GM19372 (cell line): ENCODE data around the gene GRPEL1.
"Not testable (repeated sequence)": the region's sequence is repeated elsewhere in the genome, so short reads cannot be mapped to it uniquely, and the experiment has no call there.

Source experiments
- ATAC-seq: cut with Tn5 transposase; IDR thresholded peaks from one replicate; pipeline ENCODE4 v1.9.1; 2021; ENCODE audit warnings: mild to moderate bottlenecking, low read depth, moderate library complexity; ENCODE audit not compliant: unreplicated experiment

The GRPEL1 gene

DNA sequence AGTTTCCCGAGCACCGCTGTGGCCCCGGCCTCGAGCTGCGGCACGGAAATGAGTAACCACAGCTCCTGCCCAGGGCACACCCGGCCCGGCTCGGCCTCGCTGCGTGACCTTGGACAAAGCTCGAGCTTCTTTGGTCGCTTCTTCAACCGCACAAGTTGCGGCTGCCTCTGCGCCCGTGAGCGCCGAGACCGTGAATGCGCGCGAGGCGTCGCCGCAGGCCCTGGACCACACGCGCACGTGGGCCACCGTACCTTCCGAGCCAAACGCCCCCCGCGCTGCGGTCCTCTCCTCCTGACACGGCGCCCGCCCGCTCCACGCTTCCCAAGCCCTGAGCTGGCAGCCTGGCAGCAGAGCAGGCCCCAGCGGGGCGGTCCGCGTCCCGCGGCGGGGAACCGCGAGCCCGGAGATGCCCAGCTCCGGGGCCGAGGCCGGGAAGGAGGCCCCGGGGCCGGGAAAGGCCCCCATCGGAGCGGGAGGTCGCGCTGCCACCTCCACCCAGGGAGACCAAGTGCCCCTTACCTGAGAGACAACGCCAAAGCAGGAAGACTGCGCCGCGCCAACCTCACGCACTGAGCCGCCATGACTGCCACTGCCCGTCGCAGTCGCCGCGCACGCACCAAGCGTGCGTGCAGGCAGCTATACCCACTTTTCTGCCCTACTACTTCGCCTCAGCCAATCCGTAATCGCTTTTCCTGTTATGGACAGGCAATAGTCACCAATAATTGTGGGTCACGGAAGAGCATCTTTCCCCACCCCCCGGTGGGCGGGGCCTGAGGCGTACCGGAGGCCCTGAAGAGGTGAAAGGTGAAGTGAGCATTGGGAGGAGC is at the start of gene GRPEL1:
Gene GRPEL1, minus strand, starts transcription at position 613 of the 827 bp plus-strand sequence. Its CDS starts 32 bp downstream, at position 581.
- peak; percentile 84 for ATAC-seq

DNA sequence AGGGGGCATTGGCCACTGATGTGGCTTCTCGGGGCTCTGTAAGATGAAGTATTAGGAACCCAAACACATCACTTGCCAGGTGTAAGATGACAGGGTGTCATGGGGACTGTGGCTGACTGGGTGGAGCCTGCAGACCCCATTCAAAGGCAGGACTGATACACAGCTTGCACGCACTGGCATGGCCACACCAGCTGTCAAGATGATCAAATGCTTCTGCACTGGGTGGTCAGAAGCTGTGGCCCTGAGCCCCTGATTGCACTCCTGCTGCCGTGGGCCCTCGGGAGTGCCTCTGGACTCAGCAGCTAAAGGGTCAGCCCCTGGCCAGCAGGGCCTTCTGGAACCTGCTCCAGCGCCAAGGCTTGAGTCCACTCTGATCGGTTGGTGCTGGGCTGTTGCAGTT is 48.8 kb upstream of the GRPEL1 start:
- ATAC-seq, result no peak

DNA sequence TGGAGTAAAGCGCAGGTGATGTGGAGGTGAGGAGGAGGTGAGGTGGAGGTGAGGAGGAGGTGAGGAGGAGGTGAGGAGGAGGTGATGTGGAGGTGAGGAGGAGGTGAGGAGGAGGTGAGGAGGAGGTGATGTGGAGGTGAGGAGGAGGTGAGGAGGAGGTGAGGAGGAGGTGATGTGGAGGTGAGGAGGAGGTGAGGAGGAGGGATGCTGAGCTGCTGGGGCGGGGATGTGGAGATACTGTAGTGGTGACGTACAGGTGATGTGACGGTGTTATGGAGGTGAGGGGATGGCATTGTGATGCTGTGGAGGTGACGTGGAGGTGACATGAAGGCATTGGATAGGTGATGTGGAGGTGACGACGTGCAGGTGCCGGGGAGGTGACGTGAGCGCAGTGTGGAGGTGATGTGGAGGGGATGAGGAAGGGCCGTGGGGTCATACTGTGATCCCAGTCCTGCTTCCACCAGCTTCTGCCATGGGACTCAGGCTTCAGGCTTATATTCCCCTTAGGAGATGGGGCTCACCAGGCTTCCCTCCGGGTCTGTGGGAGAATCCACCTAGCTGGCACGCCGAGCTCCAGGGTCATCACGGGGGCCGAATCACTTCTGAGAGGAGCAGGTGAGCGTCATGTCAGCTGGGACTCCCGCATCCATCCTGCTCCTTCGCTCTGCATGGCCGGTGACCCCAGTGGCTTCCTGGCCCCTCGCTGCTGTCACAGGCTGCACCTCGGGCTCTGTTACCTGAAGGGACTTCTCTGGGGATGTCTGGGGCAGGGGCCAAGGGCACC is 47.9 kb upstream of the GRPEL1 start:
- ATAC-seq, result no peak

DNA sequence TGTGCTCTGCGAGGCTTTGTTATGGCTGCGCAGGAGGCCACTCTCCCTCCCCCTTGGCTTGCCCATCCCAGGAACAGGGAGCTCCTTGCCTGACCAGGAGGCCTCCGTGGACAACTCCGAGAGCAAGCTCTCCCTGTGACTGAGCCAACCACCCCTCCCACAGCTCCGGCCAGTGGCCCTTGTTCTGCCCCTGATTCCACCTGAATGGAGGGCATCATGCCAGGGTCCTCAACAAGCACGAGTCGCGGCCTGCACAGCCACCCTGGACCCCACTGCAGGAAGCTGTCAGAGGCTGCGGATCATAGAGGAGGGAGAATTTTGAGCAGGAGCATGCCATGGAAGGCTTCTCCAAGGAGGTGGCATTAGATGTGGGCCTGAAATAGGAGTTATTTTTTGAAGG is 44.8 kb upstream of the GRPEL1 start:
- no peak for ATAC-seq

DNA sequence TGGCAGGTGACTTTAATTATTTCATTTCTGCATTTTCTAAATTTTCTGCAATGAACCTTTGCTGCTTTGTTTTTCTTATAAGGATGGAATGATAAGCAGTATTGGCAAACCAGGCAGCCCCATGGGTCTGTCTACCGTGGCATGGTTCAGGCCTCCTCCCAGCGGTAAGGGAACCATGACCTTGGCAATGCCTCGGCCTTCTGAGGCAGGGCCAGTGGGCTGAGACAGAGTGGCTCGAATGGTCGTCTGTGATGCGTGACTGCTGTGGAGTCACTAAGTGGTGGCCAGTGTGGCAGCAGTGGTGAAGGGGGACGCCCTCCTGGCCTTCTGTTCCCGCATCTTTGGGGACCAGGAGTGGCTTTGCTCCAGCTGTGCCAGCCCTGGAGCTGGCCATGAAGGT is 43.6 kb upstream of the GRPEL1 start:
- ATAC-seq, result no peak

DNA sequence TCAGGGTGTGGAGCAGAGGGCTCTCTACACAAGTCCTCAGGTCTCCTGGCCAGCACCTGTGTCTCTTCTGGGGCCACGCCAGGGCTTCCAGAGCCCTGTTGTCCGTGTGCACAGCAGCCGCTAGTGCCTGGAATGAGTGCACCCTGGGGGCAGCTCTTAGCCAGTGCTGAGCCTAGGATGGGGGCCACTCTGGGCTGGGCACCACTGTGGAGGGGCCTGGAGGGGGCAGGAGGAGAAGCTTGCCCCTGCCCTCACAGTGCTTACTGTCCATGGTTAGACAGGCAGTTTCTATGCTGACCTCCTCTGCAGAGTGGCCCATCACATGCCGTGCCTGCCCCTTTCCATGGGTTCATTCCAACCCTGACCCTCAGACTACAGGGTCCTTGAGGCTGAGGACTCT is 42.7 kb upstream of the GRPEL1 start:
- no peak for ATAC-seq

DNA sequence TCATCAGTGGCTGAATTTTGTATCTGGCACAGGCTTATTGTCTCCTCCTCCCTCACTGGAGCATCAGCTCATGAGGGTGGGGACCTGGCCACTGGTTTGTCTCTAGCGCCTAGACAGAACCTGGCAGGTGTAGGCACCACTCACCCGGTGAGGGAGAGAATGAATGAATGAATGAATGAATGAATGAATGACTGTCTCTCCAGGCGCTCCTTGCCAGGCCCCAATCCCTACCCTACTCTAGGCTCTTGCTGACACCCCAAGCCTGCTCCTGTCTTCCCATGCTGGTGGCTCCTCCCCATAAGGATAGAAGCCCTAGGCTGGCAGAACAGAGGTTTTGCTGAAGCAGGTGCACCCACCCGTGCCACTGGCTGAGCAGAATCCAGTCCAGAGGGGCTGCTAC is 41.3 kb upstream of the GRPEL1 start:
- no peak for ATAC-seq

DNA sequence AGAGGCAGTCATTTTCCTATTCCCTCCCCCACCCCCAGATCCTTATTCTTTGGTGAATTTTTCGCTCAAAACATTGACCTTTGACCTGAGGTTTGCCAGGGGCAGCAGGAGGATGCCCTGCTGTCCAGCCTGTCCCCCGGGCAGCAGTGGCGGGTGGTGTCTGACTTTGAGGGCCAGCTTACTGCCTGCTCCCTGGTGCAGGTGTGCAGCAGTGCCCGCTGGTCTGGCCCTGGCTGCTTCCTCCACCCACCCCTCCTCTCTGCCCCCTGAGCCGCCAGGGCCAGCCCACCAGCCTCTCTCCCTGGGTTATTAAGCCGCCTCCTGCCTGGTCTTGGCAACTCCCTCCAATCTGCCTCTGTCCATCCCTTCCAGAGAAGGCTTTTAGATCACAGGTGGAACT is 40.8 kb upstream of the GRPEL1 start:
- no peak for ATAC-seq

DNA sequence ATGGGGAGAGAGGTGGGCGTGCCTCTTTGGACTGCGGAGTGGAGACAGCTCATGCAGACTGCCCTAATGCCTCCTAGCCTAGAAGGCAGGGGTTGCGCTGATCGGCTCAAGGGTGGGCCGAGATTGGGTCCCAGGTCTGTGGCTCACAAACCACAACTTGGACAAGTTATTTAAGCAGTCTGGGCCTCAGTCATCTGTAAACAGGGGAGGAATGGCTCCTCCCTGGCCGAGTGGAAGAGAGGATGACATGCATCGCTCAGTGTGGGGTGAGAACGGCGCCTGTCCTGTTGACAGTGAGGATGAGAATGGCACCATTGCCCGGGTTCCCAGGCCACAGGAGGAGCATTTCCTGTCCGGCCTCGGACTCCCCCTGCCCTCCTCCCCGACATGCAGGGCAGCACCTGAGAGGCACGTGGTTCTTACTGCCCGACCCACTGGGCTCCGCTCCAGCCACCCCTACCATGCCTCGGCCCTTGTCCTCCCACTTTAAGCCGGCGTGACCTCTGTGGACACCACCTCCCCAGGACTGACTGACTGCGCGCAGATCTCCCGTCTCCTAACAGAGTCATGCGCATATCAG is 40.3 kb upstream of the GRPEL1 start:
- no peak for ATAC-seq

DNA sequence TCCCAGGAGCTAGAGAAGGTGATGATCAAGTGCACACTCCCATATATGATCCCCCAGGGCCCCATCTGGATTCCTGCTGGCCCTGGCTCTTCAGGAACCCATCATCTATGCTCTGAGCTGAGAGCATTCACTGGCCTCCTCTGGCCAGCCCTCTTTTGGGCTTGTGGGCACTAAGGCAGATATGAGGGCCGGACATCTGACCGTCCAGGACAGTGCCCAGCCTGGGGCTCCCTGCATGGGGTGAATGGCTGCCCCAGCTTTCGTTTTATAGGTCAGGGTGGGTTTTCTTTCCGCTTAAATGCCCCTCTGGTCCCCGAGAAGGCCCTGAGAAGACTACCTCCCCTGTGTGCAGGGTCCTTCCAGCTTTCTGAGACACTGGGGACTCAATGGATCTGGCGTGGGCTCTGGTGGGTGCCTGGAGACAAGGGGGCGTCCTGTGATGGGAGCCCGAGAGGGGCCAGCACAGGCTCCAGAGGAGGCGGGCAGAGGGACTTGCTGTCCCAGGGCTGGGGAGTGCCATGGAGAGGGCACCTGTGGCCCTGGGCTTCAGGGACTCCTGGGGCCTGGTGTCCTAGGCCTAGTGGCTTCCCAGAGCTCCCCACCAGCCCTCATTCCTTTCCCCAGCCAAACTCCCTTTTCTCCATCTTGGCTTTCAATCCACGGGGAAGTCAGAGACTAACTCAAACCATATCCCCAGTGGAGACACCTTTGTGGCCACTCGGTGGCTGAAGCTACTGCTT is 39.5 kb upstream of the GRPEL1 start:
- no peak for ATAC-seq

DNA sequence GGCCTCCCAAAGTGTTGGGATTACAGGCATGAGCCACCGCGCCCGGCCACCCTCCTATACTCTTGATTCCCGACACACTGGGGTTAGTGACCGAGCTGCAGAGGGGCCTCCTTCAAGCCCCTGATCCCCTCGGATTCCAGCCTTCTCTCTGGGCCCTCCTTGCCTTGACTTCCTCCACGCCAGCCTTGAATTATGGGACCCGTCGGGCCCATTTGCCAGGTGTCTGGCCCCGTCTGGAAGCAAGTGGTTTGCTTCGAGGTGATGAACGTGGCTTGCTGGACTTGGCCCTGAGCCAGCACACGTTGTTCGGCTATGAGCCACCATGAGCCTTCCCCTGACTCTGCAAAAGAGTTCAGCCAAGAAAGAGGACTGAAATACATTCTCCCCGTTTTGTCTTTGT is 37.4 kb upstream of the GRPEL1 start:
- ATAC-seq, result no peak

DNA sequence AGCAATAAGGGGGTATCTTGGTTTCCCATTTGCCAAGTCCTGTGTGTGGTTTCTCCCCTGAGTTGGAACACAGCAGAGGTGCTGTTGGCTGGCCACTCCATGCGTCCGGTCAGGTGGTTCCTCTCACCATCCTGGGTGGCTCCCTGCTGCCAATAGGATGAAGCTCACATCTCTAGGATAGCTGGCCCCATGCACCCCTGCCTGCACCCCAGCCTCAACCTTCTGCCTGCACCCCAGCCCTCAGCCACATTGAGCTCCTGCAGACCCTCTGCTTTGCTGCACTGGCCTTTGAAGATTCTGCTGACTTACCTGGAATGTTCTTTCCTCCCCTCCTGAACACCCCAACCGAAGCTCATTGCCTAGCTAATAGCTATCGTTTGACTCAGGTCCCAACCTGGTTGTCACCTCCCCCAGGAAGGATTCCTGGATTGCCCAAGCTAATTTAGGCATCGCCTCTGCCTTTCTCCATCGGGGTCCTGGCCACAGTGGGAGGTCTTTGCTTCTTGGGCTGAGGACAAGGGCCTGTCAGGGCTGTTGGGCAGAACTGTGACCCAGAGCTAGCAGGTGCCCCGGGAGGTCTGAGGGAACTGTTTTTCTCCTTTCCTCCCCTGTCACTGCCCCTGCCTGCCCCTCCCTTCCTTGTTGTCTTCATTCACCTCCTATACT is 36.6 kb upstream of the GRPEL1 start:
- ATAC-seq, result no peak

DNA sequence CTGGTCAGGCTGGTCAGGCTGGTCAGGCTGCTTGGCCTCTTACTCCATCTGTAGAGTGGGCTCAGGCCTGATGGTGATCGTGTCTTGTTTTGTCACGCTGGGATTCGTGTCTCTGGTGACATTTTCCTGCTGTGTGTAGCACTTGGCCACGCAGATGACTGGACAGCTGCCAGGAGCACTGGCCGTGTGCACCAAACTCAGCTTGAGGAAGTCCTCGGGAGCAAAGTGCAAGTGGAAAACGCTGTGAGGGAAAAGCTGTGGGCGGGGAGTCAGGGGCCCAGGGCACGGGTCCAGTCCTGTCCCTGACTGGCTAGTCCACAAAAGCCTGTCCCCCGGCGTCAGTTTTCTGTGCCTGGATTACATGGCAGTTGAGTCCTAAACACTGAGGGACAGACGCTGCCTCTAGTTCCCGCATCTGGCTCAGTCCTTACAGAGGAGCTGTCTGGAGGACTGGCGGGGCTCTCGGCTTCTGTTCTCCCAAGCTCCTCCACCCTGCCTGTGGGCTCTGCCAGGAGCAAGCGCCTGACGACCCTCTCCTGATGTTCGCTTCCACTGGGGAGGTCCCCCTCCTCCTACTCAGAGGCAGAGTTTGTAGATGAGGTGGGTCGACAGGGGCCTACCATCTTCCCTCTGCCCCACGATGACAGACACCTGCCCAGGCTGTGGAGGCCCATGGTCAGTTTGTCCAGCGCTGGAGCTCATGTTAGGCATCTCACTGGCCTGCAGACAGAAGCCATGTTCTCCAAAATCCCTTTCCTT is 35.9 kb upstream of the GRPEL1 start:
- no peak for ATAC-seq

DNA sequence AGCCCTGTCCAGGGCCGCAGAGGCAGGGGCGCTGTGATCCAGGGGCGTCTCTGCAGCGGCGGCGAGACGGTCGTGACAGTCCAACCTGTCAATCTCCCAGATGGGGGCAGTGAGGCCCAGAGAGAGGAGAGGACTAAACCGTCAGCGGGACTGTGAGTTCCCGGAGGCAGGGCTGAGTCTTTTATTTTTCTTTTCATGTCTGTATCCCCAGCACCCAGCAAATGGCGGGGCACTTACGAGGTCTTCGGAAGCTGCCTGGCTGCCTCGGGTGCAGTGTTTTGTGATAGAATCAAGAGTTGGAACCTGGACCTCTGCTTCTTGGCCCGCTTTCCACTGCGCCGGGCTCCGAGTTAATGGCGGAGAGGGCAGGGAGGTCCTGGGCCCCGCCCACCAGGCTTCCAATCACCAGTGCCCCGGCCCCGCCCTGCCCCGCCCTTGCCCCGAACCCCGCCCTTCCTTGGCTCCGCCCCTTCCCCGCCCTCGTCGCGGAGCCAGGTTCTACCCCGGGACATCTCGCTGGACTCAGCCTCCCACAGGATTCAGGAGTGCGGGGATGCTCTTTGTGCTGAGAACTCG is 35.3 kb upstream of the GRPEL1 start:
- ATAC-seq, result peak; percentile 77

DNA sequence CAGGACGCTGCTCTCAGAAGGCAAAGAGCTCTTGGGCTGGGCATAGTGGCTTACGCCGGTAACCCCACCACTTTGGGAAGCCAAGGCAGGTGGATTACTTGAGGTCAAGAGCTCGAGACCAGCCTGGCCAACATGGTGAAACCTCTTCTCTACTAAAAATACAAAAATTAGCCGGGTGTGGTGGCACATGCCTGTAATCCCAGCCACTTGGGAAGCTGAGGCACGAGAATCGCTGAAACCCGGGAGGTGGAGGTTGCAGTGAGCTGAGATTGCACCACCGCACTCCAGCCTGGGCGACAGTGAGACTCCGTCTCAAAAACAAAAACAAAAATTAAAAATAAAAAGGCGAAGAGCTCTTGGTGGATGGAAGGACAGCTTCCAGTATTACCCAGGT is 34.6 kb upstream of the GRPEL1 start:
- ATAC-seq, result not testable (repeated sequence)

DNA sequence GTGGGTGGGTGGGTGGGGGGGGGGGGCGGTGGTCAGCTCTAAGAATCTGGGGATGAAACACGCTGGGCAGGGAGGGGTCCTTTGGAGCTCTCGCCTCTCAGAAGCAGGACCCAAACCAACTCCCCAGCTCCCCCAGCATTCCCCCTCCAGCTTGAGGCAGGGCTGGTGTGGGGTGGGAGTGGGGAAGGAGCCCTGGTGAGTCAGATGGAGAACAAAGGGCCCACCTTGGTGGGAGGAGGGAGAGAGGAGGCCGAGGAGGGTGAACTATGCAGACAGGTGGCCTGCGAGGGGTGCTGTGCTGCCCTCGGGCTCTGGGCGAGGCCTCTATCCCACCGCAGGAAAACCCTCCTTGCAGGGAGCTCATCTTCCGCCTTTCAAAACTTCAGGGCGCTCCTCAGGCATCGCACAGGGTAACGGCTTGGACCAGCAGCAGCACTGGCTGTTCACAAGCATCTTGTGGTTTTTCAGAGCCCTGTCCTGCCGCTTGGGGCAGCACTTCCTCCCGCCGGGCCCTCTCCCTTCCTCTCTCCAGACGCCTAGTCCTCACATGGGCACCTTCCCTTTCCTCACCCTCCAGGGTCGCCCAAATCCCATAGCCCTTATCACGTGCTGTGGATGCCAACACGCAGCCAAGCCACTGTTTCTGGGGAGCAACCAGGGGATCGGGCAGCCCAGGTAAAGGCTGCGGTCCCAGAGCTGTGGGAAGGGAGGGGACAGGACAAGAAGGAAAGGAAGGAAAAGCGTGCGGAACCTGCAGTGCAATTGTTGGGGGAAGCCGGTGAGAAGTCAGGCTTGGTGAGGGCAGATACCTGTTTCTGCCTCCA is 34.0 kb upstream of the GRPEL1 start:
- peak; percentile 80 for ATAC-seq

DNA sequence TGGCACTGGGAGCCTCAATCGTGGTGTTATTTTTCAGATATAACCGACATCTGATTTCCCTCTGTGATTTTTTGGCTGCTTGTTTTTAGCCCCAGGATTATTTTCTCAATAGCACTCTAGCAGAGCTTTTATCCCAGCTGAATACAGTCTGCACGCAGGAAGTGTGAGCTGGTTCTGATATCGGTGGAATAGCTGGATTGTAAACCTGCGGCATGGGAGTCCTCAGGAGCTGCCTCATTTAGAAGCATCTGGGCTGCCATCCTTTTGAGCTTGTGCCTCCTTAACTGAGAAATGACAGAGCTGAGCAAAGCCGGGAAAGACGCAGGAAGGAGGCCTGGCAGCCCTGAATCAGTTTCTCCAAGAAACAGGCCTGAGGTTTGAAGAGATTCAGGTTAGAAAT is 28.4 kb upstream of the GRPEL1 start:
- no peak for ATAC-seq

DNA sequence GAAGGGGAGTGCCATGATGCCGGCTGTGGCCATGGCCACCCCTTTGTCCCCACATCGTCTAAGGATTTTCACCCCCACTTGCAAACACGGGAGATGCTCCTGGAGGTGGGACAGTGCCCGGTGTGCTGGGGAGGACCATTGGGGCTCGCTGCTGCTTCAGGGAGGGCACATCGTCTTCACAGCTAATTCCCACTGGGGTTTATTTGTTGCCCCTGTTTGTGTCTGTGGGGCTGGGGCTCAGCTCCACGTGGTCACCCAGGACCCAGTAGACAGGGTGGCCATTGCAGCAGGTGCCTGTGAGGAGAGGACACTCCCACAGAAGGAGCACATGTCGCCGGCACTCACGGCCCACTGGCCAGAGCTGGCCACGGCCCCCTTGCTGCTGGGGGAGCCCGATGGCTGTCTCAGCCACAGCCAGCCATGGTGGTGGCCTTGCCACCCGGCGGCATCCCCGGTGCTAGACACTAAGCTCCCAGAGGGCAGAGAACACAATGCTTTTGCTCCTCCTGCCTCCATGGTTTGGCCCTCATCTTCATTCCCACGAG is 27.8 kb upstream of the GRPEL1 start:
- no peak for ATAC-seq
